MCF 10A (cell line): ENCODE results near the gene PRELID2. TPM values are rescaled to one million over a fixed set of nuclear protein-coding genes. Genes with fewer than 3 reads are reported as not detected.

ENCODE experiments used
- BruUV-seq: library from RNA; stranded (reverse); fragments of 400-500 nt; replicated peaks from 2 replicates; lab custom pipeline; 2021; lab: Mats Ljungman, UMichigan
- CTCF ChIA-PET: fragments of 300-600 bp; sonication (Branson Sonifier 250); formaldehyde crosslinking; extraction: SDS; loops from one replicate; lab custom pipeline; 2021; ENCODE audit warnings: antibody characterized with exemption, inconsistent platforms; lab: Yijun Ruan, JAX
- POLR2A ChIA-PET: fragments of 300-600, 350-650 bp; sonication (Branson Sonifier 250); formaldehyde crosslinking; extraction: SDS; loops from one replicate; lab custom pipeline; 2020; ENCODE audit warnings: antibody characterized with exemption, inconsistent platforms; lab: Yijun Ruan, JAX
- DNase-seq: peaks from one replicate; pipeline ENCODE4 v3.0.0-alpha.2; 2018; ENCODE audit not compliant: unreplicated experiment
- H3K27ac Mint-ChIP-seq: one replicate; pipeline ENCODE4 v1.8.0; 2022; ENCODE audit warnings: mild to moderate bottlenecking, low read depth, mixed read lengths; ENCODE audit not compliant: unreplicated experiment
- H3K27me3 Mint-ChIP-seq: one replicate; pipeline ENCODE4 v1.8.0; 2022; ENCODE audit warnings: mixed read lengths; ENCODE audit not compliant: insufficient read depth, unreplicated experiment
- H3K36me3 Mint-ChIP-seq: one replicate; pipeline ENCODE4 v1.8.0; 2022; ENCODE audit warnings: mild to moderate bottlenecking, moderate library complexity, mixed read lengths; ENCODE audit not compliant: insufficient read depth, unreplicated experiment
- H3K4me1 Mint-ChIP-seq: one replicate; pipeline ENCODE4 v1.8.0; 2022; ENCODE audit warnings: mixed read lengths; ENCODE audit not compliant: insufficient read depth, unreplicated experiment
- H3K4me3 Mint-ChIP-seq: one replicate; pipeline ENCODE4 v1.8.0; 2022; ENCODE audit warnings: mild to moderate bottlenecking, moderate library complexity, mixed read lengths; ENCODE audit not compliant: unreplicated experiment
- H3K9me3 Mint-ChIP-seq: one replicate; pipeline ENCODE4 v1.8.0; 2022; ENCODE audit warnings: mixed read lengths; ENCODE audit not compliant: unreplicated experiment
- CTCF ChIP-seq: fragments of 200-600 bp; IDR thresholded peaks from one replicate; pipeline ENCODE4 v1.8.0; 2022; ENCODE audit warnings: antibody characterized with exemption, mild to moderate bottlenecking; ENCODE audit not compliant: unreplicated experiment
- intact Hi-C: fragments of 100-400 bp; cut with micrococcal nuclease; formaldehyde crosslinking; loops from 2 replicates; pipeline ENCODE4 v1.14.1; 2022
- total RNA-seq: library from RNA; stranded (reverse); gene quantifications from 2 replicates; pipeline ENCODE4 v1.2.3, GENCODE V29; 2022

The PRELID2 gene
- total RNA-seq, 1 experiment from 2014 or later, result 11.4 TPM

GRCh38 chr5:145856285-145856818, 21.2 kb upstream of the PRELID2 start:
- no peak for TF ChIP-seq CTCF
- no peaks in the 10 kb centered on the region for H3K27me3 Mint-ChIP-seq
- no peaks in the 10 kb centered on the region for H3K9me3 Mint-ChIP-seq
- DNase-seq, result no peak
- ChIA-PET CTCF (interaction anchor here (0.8 to 6.6 kb wide), 5 partner anchors 30 to 275 kb away, joined by 3 to 43 read pairs (median 4); no protein-coding TSS in a partner anchor), POLR2A (no interaction called here)
- intact Hi-C loops, result no loop called here
- no peak overlapping the region for H3K27ac Mint-ChIP-seq
- no peaks in the 10 kb centered on the region for H3K36me3 Mint-ChIP-seq
- peaks cover 8% of the 10 kb centered on the region for H3K4me1 Mint-ChIP-seq
- no TSS peak for BruUV-seq
- H3K4me3 Mint-ChIP-seq, result no peak overlapping the region

- intact Hi-C loops, result no loop called here
- no peaks in the 10 kb centered on the region for H3K36me3 Mint-ChIP-seq
- H3K4me1 Mint-ChIP-seq, result peaks cover 8% of the 10 kb centered on the region
- BruUV-seq, result no TSS peak
- no peak for TF ChIP-seq CTCF
- no peak for DNase-seq
- no peak overlapping the region for H3K4me3 Mint-ChIP-seq
- CTCF ChIA-PET, result interaction anchor here (0.8 to 6.6 kb wide), 9 partner anchors 14 to 275 kb away, joined by 3 to 43 read pairs (median 4); no protein-coding TSS in a partner anchor
- no peaks in the 10 kb centered on the region for H3K9me3 Mint-ChIP-seq
- POLR2A ChIA-PET, result interaction anchor here (1.3 kb wide), 1 partner anchor 9 kb away, joined by 4 read pairs; no protein-coding TSS in a partner anchor
- no peaks in the 10 kb centered on the region for H3K27me3 Mint-ChIP-seq
- no peak overlapping the region for H3K27ac Mint-ChIP-seq
Measured at GRCh38 chr5:145855763-145856267, 20.7 kb upstream of the PRELID2 start.

GRCh38 chr5:145854651-145855258, 19.6 kb upstream of the PRELID2 start:
- H3K36me3 Mint-ChIP-seq, result no peaks in the 10 kb centered on the region
- intact Hi-C loops, result no loop called here
- peaks cover 8% of the 10 kb centered on the region for H3K4me1 Mint-ChIP-seq
- H3K27ac Mint-ChIP-seq, result no peak overlapping the region
- no peaks in the 10 kb centered on the region for H3K27me3 Mint-ChIP-seq
- CTCF ChIA-PET, result interaction anchor here (0.6 to 6.6 kb wide), 14 partner anchors 8 to 330 kb away, joined by 3 to 43 read pairs (median 3); no protein-coding TSS in a partner anchor
- POLR2A ChIA-PET, result interaction anchor here (0.7 to 1.3 kb wide), 10 partner anchors 8 to 186 kb away, joined by 3 to 5 read pairs (median 4); partner anchors contain the start of gene PRELID2
- no peaks in the 10 kb centered on the region for H3K9me3 Mint-ChIP-seq
- no peak for TF ChIP-seq CTCF
- no TSS peak for BruUV-seq
- H3K4me3 Mint-ChIP-seq, result no peak overlapping the region
- DNase-seq, result peak; percentile 80

GRCh38 chr5:145853781-145854376, 18.7 kb upstream of the PRELID2 start:
- POLR2A ChIA-PET, result interaction anchor here (0.6 to 2.1 kb wide), 8 partner anchors 12 to 187 kb away, joined by 3 to 8 read pairs (median 4); partner anchors contain the start of gene PRELID2
- Mint-ChIP-seq H3K27me3 (no peaks in the 10 kb centered on the region), H3K4me3 (no peak overlapping the region), H3K9me3 (no peaks in the 10 kb centered on the region), H3K36me3 (no peaks in the 10 kb centered on the region), H3K27ac (no peak overlapping the region), H3K4me1 (peaks cover 15% of the 10 kb centered on the region)
- no TSS peak for BruUV-seq
- CTCF ChIA-PET, result interaction anchor here (0.6 to 6.6 kb wide), 7 partner anchors 7 to 329 kb away, joined by 3 to 43 read pairs (median 3); no protein-coding TSS in a partner anchor
- intact Hi-C loops, result no loop called here
- DNase-seq, result no peak
- no peak for TF ChIP-seq CTCF
